ENCODE measurements around the gene PSMD9.

Gene PSMD9

DNA sequence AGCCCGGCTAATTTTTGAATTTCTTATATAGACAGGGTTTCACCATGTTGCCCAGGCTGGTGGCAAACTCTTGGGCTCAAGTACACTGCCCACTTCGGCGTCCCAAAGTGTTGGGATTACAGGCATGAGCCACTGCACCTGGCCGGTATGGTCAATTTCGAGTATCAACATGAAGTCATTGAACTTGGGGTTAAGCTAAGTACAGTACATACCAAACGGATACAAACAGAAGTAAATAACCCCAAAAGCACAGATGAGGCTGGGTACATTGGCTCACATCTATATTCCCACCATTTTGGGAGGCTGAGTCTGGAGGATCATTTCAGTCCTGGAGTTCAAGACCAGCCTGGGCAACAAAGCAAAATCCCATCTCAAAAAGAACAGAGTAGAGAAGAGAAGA is 13.0 kb upstream of the PSMD9 start:
- TF ChIP-seq SIN3A (IDR thresholded peaks at IDR 0.05; ENCODE audit: borderline replicate concordance, insufficient read depth, low read length) (no peak), FOXP2 (optimal IDR thresholded peaks at IDR 0.05; ENCODE audit: borderline replicate concordance, extremely low read depth, extremely low read length, insufficient read depth) (no peak), TAF1 (IDR thresholded peaks at IDR 0.05; ENCODE audit: borderline replicate concordance, insufficient read depth, low read length) (no peak)

DNA sequence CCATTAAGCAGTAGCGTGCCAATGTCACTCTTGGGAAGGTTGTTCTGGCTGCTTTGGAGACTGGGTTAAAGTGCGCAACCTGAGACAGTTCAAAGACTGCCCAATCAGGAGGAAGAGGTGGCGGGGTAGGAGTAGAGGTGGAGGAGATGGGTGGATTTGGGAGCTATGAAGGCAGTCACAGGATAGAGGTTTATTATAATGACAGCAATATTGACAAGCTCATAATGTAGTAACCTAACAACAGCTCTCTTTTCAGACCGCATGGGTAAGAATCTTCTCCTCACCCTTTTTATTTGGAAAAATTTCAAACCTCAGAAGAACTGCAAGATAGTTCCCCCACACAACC is 5.3 kb upstream of the PSMD9 start:
- no peak for TF ChIP-seq REST (IDR thresholded peaks at IDR 0.05; ENCODE audit: insufficient read depth in 1 of 2, low read depth in 2 of 2, low read length in 2 of 2)
- no peak for TF ChIP-seq FOXP2 (optimal IDR thresholded peaks at IDR 0.05; ENCODE audit: borderline replicate concordance, extremely low read depth, extremely low read length, insufficient read depth)
- TF ChIP-seq TAF1 (IDR thresholded peaks at IDR 0.05; ENCODE audit: borderline replicate concordance, insufficient read depth, low read length): no peak
- TF ChIP-seq SIN3A (IDR thresholded peaks at IDR 0.05; ENCODE audit: borderline replicate concordance, insufficient read depth, low read length): no peak
- TF ChIP-seq POLR2AphosphoS5 (IDR thresholded peaks at IDR 0.05; ENCODE audit: low read depth, low read length): no peak

DNA sequence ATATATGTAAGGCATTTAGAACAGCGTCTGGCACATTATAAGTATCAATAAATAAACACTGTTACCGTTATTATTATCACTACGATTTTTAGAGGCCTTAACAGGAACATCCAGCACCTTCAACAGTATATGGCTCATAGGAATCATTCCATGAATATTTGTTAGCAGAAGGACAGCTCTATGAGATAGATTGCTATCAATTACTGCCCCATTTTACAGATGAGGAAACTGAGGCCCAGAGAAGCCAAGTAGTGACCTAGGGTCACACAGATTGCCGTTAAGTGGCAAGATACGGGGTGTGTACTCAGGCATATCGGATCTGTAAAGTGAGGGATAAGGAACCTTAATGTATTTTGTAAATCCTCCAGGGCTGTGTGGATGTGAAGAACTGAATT is 510 bp upstream of the PSMD9 start:
- TF ChIP-seq REST (IDR thresholded peaks at IDR 0.05; ENCODE audit: insufficient read depth in 1 of 2, low read depth in 2 of 2, low read length in 2 of 2): no peak
- no peak for TF ChIP-seq FOXP2 (optimal IDR thresholded peaks at IDR 0.05; ENCODE audit: borderline replicate concordance, extremely low read depth, extremely low read length, insufficient read depth)
- no peak for TF ChIP-seq TAF1 (IDR thresholded peaks at IDR 0.05; ENCODE audit: borderline replicate concordance, insufficient read depth, low read length)
- no peak for TF ChIP-seq POLR2AphosphoS5 (IDR thresholded peaks at IDR 0.05; ENCODE audit: low read depth, low read length)
- TF ChIP-seq SIN3A (IDR thresholded peaks at IDR 0.05; ENCODE audit: borderline replicate concordance, insufficient read depth, low read length): no peak

DNA sequence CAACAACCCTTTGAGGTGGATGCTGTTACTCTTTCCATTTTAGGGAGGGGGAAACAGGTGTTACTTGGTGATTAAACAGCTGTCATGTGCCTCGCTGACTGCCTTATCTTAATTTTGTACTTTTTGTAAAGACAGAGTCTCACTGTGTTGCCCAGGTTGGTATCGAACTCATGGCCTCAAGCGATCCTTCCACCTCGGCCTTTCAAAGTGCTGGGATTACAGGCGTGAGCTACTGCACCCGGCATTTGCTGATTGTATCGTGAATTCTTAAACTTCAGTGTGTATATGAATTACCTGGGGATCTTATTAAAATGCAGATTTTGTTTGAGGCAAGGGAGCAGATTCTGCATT is 659 bp downstream of the PSMD9 start:
- TF ChIP-seq TAF1 (IDR thresholded peaks at IDR 0.05; ENCODE audit: borderline replicate concordance, insufficient read depth, low read length) (no peak), REST (IDR thresholded peaks at IDR 0.05; ENCODE audit: insufficient read depth in 1 of 2, low read depth in 2 of 2, low read length in 2 of 2) (no peak), SIN3A (IDR thresholded peaks at IDR 0.05; ENCODE audit: borderline replicate concordance, insufficient read depth, low read length) (no peak), FOXP2 (optimal IDR thresholded peaks at IDR 0.05; ENCODE audit: borderline replicate concordance, extremely low read depth, extremely low read length, insufficient read depth) (no peak), POLR2AphosphoS5 (IDR thresholded peaks at IDR 0.05; ENCODE audit: low read depth, low read length) (no peak)

GRCh38 chr12:121892673-121893561 is 4.3 kb downstream of the PSMD9 start:
- TF ChIP-seq FOXP2 (optimal IDR thresholded peaks at IDR 0.05; ENCODE audit: borderline replicate concordance, extremely low read depth, extremely low read length, insufficient read depth) (no peak), POLR2AphosphoS5 (IDR thresholded peaks at IDR 0.05; ENCODE audit: low read depth, low read length) (no peak), TAF1 (IDR thresholded peaks at IDR 0.05; ENCODE audit: borderline replicate concordance, insufficient read depth, low read length) (no peak), REST (IDR thresholded peaks at IDR 0.05; ENCODE audit: insufficient read depth in 1 of 2, low read depth in 2 of 2, low read length in 2 of 2) (no peak), SIN3A (IDR thresholded peaks at IDR 0.05; ENCODE audit: borderline replicate concordance, insufficient read depth, low read length) (no peak)
